Skin of body (tissue), 2 donors: Measurements from ENCODE around the gene ZNF230. TPM values are rescaled to one million over a fixed set of nuclear protein-coding genes. Genes with fewer than 3 reads are reported as not detected.

Experiments used
- DNase-seq: peaks from one replicate; lab custom pipeline; 2025; lab: John Stamatoyannopoulos, UW
- total RNA-seq: library from RNA; depleted of rRNA; stranded (reverse); fragments of >200 nt; gene quantifications from one replicate; pipeline ENCODE4 v1.2.3, GENCODE V29; 2014

Gene ZNF230
- total RNA-seq, result 5.0 TPM

DNA sequence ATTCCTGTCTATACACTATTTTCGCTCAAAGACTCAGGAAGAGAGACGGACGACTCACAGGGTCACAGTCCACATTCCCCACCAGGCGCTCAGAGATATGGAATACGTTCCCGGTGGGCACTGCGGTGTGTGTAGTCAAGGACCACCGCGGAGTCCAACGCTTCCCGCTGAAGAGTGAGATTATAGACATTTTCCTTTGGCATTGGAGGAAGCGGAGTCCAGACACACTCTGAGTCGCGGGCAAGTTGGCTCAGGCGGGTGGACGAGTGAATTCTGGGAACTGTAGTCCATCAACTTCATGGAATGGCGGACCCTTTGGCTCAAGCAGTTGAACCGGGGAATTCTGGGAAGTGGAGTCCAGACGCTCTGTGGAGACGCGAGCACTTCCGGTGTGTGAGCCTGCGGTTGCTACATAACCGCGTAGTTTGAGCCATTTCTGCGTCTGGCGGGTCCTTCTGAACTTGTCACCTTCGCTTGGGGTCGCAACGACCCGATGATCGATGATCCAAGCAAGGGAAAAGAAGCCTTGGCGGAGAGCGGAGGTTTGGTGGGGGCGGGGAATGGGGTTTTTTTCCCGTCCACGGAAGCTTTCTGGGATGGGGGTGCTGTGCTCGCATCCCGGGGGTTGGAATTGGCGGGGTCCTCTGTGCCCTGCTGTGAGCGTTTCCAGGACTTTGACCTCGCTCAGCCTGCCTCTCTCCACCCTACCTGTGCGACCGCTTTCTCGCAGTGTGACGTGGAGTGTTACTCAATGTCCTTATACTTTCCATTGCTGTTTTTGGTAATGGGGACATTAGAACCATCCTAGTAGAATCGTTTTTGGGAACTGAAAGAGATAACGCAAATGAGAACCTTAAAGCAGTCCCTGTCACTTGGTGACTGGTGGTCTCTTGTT is at the start of gene ZNF230:
ZNF230 (plus strand) TSS at position 392 of the 895 bp plus-strand sequence. CDS start 4,122 bp downstream, outside the sequence.
- DNase-seq, result peak; percentile 96

GRCh38 chr19:43956827-43957226 is 45.9 kb upstream of the ZNF230 start:
- no peak for DNase-seq

DNA sequence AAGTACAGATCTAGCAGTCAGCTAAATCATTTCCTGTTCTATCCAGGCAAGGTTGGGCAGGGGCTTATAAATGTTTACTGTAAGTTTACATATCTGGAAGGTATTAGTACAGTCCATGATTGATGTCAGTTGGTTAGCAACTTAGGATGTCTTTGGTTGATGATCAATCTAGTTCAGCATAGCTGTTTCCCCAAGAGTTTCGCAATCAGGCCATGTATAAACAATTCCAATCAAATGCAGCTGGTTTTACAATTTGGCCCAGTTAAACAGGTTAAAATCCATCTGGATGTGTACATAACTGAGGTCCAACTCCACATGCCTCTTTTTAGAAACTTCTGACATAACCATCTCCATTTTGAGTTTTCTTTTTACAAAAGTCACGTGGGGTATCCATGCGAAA is 44.9 kb upstream of the ZNF230 start:
- DNase-seq, result no peak

DNA sequence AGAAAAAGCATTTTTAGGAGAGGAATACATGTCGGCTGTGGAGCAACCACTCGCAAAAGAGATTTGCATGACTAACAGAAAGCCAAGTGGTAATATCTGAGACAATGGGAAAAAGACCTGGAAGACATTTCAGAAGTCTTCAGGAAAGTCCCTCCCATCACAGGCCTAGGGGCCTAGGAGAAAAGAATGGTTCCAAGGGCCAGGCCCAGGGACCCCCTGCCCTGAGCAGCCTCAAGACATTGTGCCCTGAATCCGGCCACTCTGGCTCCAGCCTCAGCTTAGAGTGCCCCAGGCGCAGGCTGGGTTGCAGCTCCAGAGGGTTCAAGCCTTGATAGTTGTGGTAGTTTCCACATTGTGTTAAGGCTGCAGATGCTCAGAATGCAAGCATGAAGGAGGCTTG is 42.3 kb upstream of the ZNF230 start:
- no peak for DNase-seq

- DNase-seq, result no peak
Measured at GRCh38 chr19:43966079-43966694, 36.6 kb upstream of the ZNF230 start.

DNA sequence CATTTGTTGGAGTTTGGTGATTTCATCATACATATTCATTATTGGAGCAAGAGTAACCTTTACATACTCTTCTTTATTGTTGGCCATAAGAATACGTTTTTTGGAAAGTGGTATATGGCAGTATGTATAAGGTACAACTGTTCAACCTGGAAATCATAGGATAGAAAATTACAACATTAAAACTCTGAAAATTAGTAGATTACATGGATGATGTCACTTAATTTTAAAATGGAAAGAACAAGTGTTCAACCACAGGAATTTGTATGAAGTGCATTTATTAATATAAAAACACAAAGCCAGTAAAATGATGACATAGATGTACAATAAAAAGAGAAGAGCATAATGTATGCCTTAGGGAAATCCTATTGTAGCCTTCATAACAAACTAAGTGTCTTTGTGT is 26.0 kb upstream of the ZNF230 start:
- no peak for DNase-seq

DNA sequence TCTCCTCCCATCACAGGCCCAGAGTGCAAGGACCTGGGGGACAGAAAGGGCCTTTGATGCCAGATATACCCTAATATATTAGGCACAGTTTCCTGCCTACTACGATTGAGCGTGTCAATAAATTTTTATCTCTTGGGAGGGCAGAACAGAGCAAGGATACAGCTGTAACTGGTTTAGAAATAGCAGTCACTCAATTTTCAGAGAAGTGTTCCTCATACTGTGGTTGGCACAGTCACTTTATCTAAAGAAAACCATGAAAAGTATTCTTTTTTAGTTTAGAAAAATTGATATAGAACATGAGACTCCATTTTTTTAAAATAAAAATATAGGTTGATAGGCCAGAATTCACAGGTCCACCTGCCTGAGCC is 19.2 kb upstream of the ZNF230 start:
- no peak for DNase-seq

DNA sequence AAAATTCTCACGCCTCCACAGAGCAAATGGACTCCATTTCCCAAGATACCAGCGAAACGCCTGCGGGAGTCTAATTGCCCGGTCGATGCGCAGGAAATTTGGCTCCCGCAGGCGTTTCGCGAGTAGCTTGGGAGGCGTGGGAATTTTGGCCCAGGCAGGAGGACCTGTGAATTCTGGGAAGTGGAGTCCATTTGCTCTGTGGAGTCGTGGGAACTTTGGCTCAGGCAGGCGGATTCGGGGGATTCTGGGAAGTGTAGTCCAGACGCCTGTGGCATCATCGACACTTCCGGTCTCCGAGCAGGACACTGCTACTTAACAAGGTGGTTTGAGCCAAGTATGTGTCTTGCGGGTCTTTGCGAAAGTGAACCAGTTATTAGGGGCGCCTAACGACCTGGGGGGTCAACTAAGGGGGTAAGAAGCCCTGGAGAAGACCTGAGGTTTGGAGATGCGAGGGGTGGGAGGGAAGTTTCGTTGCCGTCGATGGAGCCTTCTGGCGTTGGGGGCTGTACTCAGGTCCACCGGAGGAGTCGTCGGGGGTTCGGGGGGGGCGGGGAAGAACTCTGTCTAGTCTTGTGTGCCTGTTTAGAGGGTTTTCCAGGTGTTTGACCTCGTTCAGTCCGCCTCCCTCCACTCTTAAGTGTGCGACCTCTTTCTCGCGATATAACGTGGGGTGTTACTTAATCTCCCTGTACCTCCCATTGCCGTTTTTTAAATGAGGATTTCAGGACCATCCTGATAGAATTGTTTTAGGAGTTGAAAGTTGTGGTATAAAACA is 18.7 kb upstream of the ZNF230 start, which contains the start of gene ZNF155:
ZNF155 (plus strand) TSS at position 277 of the 775 bp plus-strand sequence. CDS start 4,356 bp downstream, outside the sequence.
- DNase-seq, result peak; percentile 97

GRCh38 chr19:43984687-43985000 is 18.1 kb upstream of the ZNF230 start:
- DNase-seq, result no peak

DNA sequence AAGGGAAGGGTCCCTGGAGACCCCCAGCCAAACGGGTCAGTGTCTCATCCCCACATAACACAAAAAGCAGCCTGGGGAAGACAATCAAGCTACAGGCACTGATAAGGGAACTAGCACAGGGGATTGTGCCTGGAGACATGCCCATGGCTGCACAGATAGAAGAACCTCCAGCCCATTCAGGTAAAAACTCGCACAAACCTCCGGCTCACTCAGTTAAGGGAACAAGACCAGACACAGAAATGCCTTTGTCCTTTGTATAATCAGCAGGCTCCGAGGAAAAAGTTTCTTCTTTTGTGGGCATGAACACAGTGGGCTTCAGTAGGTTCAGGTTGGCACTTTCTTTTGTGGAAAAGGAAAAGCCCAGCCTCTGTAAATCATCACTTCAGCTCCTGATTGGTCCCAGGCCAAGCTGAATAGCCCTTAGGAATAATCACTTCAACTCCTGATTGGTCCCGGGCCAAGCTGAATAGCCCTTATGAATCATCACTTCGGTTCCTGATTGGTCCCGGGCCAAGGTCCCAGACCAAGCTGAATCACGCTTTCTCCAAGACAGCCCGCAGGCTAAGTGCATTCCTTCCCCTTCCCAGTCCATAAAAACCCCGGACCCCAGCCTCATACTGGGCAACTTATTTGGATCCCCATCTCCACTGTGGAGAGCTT is 5.0 kb upstream of the ZNF230 start:
- DNase-seq, result no peak

GRCh38 chr19:44002212-44002565 is 568 bp upstream of the ZNF230 start:
- no peak for DNase-seq

GRCh38 chr19:44003461-44004009 is 778 bp downstream of the ZNF230 start:
- DNase-seq, result no peak

DNA sequence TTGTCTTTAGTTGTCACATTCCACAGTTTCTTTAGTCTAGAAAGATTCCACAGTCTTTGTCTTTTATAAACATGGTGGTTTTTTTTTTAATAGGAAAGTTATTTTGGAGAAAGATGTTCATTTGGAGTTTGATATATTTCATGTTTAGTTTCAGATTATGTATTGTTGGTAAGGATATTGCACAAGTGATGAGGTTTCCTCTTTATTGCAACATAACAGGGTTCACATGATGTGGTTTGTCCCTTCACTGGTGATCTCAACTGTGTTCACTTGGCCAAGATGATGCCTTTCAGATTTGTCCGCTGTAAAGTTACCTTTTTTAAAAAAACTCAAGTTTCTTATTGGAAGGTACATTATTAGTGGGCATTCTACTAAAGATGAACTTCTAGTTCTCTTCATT is 3.2 kb downstream of the ZNF230 start:
- no peak for DNase-seq

- no peak for DNase-seq
Measured at GRCh38 chr19:44007473-44007872, 4.7 kb downstream of the ZNF230 start.

GRCh38 chr19:44010468-44010867 is 7.7 kb downstream of the ZNF230 start:
- DNase-seq, result no peak

GRCh38 chr19:44019498-44019897 is 16.7 kb downstream of the ZNF230 start:
- DNase-seq, result no peak

DNA sequence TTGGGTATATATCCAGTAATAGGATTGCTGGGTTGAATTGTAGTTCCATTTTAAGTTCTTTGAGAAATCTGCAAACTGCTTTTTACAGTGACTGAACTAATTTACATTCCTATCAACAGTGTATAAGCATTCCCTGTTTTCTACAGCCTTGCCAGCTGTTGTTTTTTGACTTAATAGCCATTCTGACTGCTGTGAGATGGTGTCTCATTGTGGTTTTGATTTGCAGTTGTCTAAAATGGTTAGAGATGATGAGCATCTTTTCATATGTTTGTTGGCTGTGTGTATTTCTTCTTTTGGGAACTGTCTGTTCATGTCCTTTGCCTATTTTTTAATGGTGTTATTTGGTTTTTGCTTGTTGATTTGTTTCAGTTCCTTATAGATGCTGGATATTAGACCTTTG is 18.5 kb downstream of the ZNF230 start:
- no peak for DNase-seq

GRCh38 chr19:44024900-44025216 is 22.1 kb downstream of the ZNF230 start:
- DNase-seq, result no peak

GRCh38 chr19:44025217-44025936 is 22.6 kb downstream of the ZNF230 start, which contains the start of gene ZNF222:
Gene ZNF222, plus strand, starts transcription at chr19:44025379. Its CDS starts 58 bp downstream, at chr19:44025437.
- peak; percentile 85 for DNase-seq

DNA sequence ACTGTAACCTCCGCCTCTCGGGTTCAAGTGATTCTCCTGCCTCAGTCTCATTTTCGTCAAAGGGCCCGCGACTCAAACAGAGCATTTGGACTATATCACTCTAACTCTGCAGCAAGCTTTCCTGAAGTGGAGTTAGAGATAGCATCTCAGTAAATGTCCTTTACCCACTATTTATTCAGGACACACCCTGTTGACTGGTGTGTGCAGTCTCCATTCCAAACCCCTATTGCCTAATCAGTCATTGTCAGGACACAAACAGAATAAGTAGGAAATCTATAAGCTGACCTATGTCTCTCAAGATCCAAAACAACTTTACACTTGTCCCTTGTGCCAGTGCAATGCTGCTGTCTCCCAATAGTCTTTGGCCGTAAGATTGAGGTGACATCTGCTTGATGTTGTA is 23.9 kb downstream of the ZNF230 start:
- no peak for DNase-seq
